Measurements from ENCODE around the gene TAF6. TPM values are rescaled to one million over a fixed set of nuclear protein-coding genes. Genes with fewer than 3 reads are reported as not detected.

The TAF6 gene
- total and polyA plus RNA-seq, 2 experiments from 2014 or later = 56.3 to 141 TPM

DNA sequence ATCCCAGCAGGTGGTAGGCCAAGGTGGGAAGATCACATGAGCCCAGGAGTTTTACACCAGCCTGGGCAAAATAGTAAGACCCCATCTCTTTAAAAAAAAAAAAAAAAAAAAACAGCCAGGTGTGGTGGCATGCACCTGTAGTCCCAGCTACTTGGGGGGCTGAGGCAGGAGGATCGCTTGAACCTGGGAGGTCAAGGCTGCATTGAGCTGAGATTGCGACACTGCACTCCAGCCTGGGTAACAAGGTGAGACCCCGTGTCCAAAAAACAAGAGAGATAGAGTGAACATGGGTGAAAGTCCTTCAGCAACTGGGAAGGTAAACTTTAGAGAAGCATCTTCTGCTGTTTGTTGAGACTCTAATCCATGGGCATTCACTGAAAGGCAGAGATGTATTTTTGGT is 23.3 kb upstream of the TAF6 start:
- H3F3A ChIP-seq (replicated peaks; ENCODE audit: low read depth) = 0 out of 2 replicates have a peak, but pooled peaks cover under 1% of the 10 kb centered on the region
- Mint-ChIP-seq H3K27ac (no peak overlapping the region), H3K36me3 (ENCODE audit: low read depth) (no peaks in the 10 kb centered on the region; the same call in 2 of the 3 replicates), H3K4me1 (peaks cover 8% of the 10 kb centered on the region; the same call in 2 of the 3 replicates), H3K9me3 (peaks cover 4% of the 10 kb centered on the region; the same call in 1 of the 3 replicates), H3K4me3 (no peak overlapping the region), H3K27me3 (ENCODE audit: insufficient read depth, low read depth, poor library complexity) (peaks cover 7% of the 10 kb centered on the region)
- H3K4me3 ChIP-seq = no peak overlapping the region
- no peaks in the 10 kb centered on the region for H3K9me2 ChIP-seq (ENCODE audit: insufficient read depth)
- no peak overlapping the region for H3K4me2 ChIP-seq
- no peak overlapping the region for H3K27ac ChIP-seq (ENCODE audit: low read depth)
- TF ChIP-seq JUNB (IDR thresholded peaks at IDR 0.05; ENCODE audit: unreplicated experiment) (no peak), STAT1 (IDR thresholded peaks at IDR 0.05; ENCODE audit: unreplicated experiment) (no peak), NANOG (IDR thresholded peaks at IDR 0.05; ENCODE audit: borderline replicate concordance) (no peak), EZH2phosphoT487 (IDR thresholded peaks at IDR 0.05; ENCODE audit: unreplicated experiment) (no peak), CREB1 (CRISPR knock-in tag; IDR thresholded peaks at IDR 0.05; ENCODE audit: low read depth) (no peak), ZNF331 (CRISPR knock-in tag; IDR thresholded peaks at IDR 0.05; ENCODE audit: low read depth) (no peak), POLR2AphosphoS5 (IDR thresholded peaks at IDR 0.05; ENCODE audit: low read depth) (no peak)
- TF ChIP-seq, protein P1, sequence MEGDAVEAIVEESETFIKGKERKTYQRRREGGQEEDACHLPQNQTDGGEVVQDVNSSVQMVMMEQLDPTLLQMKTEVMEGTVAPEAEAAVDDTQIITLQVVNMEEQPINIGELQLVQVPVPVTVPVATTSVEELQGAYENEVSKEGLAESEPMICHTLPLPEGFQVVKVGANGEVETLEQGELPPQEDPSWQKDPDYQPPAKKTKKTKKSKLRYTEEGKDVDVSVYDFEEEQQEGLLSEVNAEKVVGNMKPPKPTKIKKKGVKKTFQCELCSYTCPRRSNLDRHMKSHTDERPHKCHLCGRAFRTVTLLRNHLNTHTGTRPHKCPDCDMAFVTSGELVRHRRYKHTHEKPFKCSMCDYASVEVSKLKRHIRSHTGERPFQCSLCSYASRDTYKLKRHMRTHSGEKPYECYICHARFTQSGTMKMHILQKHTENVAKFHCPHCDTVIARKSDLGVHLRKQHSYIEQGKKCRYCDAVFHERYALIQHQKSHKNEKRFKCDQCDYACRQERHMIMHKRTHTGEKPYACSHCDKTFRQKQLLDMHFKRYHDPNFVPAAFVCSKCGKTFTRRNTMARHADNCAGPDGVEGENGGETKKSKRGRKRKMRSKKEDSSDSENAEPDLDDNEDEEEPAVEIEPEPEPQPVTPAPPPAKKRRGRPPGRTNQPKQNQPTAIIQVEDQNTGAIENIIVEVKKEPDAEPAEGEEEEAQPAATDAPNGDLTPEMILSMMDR (conservative IDR thresholded peaks at IDR 0.05; ENCODE audit: low read depth in 2 of 2) = no peak
- TF ChIP-seq, protein P2, sequence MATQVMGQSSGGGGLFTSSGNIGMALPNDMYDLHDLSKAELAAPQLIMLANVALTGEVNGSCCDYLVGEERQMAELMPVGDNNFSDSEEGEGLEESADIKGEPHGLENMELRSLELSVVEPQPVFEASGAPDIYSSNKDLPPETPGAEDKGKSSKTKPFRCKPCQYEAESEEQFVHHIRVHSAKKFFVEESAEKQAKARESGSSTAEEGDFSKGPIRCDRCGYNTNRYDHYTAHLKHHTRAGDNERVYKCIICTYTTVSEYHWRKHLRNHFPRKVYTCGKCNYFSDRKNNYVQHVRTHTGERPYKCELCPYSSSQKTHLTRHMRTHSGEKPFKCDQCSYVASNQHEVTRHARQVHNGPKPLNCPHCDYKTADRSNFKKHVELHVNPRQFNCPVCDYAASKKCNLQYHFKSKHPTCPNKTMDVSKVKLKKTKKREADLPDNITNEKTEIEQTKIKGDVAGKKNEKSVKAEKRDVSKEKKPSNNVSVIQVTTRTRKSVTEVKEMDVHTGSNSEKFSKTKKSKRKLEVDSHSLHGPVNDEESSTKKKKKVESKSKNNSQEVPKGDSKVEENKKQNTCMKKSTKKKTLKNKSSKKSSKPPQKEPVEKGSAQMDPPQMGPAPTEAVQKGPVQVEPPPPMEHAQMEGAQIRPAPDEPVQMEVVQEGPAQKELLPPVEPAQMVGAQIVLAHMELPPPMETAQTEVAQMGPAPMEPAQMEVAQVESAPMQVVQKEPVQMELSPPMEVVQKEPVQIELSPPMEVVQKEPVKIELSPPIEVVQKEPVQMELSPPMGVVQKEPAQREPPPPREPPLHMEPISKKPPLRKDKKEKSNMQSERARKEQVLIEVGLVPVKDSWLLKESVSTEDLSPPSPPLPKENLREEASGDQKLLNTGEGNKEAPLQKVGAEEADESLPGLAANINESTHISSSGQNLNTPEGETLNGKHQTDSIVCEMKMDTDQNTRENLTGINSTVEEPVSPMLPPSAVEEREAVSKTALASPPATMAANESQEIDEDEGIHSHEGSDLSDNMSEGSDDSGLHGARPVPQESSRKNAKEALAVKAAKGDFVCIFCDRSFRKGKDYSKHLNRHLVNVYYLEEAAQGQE (IDR thresholded peaks at IDR 0.05; ENCODE audit: unreplicated experiment) = no peak
- TF ChIP-seq, protein P3, sequence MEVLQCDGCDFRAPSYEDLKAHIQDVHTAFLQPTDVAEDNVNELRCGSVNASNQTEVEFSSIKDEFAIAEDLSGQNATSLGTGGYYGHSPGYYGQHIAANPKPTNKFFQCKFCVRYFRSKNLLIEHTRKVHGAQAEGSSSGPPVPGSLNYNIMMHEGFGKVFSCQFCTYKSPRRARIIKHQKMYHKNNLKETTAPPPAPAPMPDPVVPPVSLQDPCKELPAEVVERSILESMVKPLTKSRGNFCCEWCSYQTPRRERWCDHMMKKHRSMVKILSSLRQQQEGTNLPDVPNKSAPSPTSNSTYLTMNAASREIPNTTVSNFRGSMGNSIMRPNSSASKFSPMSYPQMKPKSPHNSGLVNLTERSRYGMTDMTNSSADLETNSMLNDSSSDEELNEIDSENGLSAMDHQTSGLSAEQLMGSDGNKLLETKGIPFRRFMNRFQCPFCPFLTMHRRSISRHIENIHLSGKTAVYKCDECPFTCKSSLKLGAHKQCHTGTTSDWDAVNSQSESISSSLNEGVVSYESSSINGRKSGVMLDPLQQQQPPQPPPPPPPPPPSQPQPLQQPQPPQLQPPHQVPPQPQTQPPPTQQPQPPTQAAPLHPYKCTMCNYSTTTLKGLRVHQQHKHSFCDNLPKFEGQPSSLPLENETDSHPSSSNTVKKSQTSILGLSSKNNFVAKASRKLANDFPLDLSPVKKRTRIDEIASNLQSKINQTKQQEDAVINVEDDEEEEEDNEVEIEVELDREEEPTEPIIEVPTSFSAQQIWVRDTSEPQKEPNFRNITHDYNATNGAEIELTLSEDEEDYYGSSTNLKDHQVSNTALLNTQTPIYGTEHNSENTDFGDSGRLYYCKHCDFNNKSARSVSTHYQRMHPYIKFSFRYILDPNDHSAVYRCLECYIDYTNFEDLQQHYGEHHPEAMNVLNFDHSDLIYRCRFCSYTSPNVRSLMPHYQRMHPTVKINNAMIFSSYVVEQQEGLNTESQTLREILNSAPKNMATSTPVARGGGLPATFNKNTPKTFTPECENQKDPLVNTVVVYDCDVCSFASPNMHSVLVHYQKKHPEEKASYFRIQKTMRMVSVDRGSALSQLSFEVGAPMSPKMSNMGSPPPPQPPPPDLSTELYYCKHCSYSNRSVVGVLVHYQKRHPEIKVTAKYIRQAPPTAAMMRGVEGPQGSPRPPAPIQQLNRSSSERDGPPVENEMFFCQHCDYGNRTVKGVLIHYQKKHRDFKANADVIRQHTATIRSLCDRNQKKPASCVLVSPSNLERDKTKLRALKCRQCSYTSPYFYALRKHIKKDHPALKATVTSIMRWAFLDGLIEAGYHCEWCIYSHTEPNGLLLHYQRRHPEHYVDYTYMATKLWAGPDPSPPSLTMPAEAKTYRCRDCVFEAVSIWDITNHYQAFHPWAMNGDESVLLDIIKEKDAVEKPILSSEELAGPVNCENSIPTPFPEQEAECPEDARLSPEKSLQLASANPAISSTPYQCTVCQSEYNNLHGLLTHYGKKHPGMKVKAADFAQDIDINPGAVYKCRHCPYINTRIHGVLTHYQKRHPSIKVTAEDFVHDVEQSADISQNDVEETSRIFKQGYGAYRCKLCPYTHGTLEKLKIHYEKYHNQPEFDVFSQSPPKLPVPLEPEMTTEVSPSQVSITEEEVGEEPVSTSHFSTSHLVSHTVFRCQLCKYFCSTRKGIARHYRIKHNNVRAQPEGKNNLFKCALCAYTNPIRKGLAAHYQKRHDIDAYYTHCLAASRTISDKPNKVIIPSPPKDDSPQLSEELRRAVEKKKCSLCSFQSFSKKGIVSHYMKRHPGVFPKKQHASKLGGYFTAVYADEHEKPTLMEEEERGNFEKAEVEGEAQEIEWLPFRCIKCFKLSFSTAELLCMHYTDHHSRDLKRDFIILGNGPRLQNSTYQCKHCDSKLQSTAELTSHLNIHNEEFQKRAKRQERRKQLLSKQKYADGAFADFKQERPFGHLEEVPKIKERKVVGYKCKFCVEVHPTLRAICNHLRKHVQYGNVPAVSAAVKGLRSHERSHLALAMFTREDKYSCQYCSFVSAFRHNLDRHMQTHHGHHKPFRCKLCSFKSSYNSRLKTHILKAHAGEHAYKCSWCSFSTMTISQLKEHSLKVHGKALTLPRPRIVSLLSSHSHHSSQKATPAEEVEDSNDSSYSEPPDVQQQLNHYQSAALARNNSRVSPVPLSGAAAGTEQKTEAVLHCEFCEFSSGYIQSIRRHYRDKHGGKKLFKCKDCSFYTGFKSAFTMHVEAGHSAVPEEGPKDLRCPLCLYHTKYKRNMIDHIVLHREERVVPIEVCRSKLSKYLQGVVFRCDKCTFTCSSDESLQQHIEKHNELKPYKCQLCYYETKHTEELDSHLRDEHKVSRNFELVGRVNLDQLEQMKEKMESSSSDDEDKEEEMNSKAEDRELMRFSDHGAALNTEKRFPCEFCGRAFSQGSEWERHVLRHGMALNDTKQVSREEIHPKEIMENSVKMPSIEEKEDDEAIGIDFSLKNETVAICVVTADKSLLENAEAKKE (CRISPR knock-in tag; IDR thresholded peaks at IDR 0.05) = no peak
- TF ChIP-seq, protein P4, sequence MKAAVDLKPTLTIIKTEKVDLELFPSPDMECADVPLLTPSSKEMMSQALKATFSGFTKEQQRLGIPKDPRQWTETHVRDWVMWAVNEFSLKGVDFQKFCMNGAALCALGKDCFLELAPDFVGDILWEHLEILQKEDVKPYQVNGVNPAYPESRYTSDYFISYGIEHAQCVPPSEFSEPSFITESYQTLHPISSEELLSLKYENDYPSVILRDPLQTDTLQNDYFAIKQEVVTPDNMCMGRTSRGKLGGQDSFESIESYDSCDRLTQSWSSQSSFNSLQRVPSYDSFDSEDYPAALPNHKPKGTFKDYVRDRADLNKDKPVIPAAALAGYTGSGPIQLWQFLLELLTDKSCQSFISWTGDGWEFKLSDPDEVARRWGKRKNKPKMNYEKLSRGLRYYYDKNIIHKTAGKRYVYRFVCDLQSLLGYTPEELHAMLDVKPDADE (IDR thresholded peaks at IDR 0.05) = no peak
- H3K36me3 ChIP-seq (ENCODE audit: insufficient read depth) = no peaks in the 10 kb centered on the region
- no peaks in the 10 kb centered on the region for H4K20me1 ChIP-seq (replicated peaks; ENCODE audit: insufficient read depth)
- DNase-seq (ENCODE audit: low spot score) = no peak
- no peak for ATAC-seq
- no peak overlapping the region for H2AFZ ChIP-seq
- no peaks in the 10 kb centered on the region for H3K27me3 ChIP-seq (ENCODE audit: insufficient read depth)
- no peaks in the 10 kb centered on the region for H3K79me2 ChIP-seq (replicated peaks; ENCODE audit: insufficient read depth)
- no peaks in the 10 kb centered on the region for H3K4me1 ChIP-seq (ENCODE audit: insufficient read depth)
